RPMI7951 (cell line): ENCODE results near the gene NOL4L. TPM values are rescaled to one million over a fixed set of nuclear protein-coding genes. Genes with fewer than 3 reads are reported as not detected.

Source experiments
- DNase-seq: peaks from one replicate; pipeline ENCODE4 v3.0.0-alpha.2; 2012; ENCODE audit warnings: low read depth
- total RNA-seq: library from RNA; depleted of rRNA; stranded (reverse); fragments of >200 nt; shearing (Covaris generic); gene quantifications from 2 replicates; pipeline ENCODE4 v1.2.3, GENCODE V29; 2014

Gene NOL4L
- total RNA-seq, 1 experiment from 2014 or later: 8.7 TPM

DNA sequence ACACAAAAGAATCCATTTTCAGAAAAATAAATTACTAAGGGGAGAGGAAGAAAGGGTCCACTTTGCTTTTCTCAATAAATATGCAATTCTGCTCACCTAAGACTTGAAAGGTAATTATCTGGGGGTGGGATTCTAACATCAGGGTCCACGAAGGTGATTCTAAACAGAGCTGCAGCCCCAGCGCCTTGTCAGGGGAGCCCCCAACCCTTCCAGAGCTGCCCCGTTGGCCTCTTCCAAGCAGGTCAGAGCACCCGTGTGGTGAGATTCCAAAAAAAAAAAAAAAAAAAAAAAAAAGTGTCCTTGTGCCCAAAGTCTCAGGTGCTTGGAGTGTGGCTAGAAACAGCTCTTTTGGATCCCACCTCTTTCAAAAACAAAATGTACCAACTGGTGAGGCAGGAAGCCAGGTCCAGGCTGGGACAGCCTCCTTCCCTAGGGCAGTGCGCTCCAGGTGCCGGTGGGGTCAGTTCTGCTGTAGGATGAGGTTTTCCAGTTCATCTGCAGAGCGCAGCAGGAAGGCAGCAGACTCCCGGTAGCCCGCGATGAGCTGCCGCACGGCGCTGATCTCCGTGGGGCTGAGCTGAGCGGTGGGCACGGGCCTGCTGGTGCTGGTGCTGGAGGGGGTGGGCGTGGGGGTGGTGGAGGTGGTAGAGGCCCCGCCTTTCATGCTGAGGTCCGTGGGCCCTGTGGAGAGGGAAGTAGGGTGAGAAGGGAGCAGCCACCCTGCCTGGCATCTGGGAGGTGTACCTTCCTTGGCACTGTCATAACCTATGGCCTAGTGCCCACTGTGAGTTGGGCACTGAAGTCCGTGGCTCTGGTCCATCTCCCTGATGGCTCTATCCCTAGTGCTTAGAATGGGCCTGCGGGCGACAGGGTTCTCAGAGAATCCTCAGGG is 137.8 kb downstream of the NOL4L start:
- DNase-seq: no peak

DNA sequence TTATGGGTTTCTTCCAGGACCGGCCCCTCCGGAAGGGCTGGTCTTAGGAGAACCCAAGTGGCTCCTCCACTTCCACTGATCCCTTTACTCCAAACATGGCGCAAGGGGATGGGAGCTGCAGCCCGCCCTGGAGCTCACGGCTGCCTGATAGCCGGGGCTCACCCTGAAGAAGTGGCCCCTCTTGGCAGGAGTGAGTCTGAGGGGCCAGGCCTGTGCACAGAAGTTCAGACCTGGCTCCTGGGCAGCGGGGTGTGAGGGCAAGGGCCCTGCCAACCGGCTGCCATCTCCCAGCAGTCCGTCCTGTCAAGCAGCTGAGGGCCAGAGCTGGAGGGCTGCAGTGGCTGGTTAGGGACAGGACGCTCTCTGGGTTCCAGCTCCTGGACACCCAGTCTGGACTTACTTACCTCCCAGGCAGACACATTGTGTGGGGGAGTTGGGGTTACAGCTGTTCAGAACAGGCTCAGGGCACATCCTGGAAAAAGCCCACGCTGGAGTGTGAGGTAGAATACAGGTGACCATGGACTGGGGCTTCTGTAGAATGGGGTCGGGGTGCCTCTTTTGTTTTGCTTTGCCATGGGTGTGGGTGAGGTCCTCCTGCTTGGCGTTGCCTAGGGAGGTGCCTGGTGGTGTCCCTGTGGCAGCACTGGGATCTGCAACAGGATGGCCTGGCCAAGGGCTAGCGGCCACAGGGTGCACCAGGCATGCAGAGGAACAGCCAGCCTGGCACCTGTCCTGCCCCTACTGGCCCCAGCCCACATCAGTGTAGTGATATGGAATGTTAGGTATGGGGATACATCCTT is 138.6 kb downstream of the NOL4L start:
- no peak for DNase-seq

- no peak for DNase-seq
Measured at GRCh38 chr20:32445539-32446273, 139.4 kb downstream of the NOL4L start.

DNA sequence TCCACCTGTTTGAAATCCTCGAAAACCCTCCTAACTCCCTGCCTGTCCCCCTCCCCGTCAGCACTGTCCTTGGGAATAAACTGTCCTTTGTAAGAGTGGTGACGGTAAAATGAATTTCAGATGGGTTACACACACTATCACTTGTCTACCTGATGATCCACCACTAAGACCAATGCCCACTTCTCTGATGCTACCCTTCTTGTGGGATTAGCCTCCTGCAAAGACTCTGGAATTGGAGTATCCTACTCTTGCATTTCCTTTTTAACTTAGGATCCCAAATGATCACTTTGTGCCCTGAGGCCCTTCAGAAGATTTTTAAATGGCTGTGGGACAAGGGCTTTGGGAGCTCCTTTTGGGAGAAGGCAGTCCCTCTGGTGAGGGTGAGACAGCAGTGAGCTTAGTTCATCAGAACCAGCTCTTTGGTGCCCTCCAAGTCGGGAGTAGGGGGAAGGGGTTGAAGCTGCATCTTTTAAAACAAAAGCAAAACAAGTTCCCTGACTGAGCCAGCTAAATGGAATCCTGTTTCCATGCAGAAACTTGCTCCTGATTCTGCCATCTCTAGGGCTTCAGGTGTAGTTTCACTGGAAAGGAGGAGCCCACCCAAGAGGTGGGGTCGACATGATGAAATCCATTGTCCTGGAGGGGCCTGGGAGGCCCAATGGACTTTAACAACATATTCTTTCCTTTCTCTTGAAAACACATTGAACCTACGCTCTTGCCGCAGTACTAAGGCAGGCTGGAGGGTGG is 140.5 kb downstream of the NOL4L start:
- DNase-seq: no peak

DNA sequence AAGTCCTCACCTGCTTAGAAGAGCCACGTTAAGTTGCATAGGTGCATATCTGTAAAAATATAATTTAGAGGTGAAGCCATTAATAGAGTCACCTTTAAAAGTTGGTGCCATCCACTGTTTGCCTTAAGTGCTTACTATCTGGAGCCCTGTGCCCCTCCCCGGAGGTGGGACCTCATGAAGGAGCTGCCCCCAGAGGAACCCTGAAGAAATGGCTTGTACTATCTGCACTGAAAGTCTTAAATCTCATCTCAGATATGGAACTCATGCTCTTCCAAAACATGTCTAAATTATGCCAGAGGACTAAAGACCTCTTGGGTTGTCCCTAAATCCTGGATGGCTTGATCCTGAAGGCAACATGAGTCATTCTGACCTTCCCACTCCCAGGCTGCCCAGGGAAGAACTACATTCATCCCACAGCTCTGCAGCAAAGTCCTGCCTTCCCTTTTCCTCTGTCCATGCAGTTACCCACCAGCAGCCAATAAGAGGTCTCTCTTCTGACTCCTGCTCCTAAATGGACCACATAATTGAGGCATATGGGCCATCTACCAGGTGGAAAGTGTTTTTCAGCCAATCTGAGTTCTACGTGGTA is 141.7 kb downstream of the NOL4L start:
- DNase-seq: peak; percentile 28

- no peak for DNase-seq
Measured at GRCh38 chr20:32442630-32443373, 142.3 kb downstream of the NOL4L start.

DNA sequence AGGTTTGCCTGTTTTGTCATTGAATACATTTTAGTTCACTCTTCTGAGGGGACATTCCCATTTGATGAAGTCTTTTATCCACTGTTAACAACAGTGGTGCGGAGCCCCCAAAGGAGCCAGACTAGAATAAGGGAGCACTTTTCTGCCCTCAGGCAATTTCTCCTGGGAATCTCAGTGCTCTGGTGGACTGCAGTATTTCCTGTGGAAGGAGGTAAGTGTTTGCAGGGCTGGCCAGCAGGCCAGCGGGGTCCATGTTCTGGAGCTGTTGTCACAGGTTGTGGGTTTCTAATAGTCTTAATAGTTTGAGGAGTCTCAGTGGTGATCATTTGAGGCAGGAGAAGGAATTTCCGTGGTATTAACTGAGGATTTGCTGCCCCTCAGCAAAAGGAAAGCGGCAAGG is 143.5 kb downstream of the NOL4L start:
- no peak for DNase-seq

DNA sequence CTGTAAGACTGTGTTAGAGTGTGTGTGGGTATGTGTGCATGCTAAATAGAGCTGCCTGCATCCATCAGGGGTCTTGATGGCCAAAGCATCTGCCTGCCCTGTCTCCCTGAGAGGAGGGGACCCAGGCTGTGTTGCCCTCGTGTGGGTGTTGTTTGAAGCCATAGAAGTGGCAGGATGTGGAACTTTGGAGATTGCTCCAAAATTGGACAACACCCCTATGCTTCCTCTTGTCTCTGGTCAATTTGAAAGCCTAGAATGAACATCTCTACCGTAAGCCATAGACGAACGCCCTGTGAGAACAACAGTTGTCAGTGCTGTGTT is 144.4 kb downstream of the NOL4L start:
- no peak for DNase-seq

- no peak for DNase-seq
Measured at GRCh38 chr20:32440069-32440757, 144.9 kb downstream of the NOL4L start.

DNA sequence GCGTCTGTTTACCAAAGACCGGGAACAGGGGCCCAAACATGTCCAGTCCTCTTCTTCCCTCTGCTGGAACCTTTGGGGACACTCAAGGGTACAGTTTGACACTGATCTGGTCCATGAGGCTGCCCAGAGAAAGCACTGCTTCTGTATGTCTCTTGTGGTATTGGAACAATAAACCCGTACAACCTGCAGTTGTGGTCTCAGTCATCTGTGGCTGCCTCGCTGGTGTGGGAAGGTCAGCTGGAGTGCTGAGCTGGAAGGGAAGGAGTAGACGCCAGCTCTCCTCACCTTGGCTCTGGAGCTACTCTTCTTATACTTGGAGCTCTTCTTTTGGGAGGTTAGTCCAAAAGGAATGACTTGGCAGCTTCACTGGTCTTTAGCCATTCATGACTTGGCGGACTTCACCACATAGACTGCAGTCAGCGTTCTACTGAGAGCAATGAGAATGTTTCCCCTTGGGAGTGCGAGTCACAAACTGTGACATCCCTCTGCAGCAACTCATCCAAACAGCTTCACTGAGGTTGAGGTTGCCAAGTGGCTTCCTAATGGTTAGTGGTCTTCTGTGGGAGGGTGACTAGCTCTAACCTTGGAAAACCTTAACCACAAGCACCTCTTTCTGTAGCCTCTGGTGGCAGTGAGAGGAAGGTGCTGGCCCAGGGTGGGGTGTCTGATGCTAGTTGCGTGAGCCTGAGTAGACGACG is 145.9 kb downstream of the NOL4L start:
- DNase-seq: peak; percentile 80

GRCh38 chr20:32438331-32438858 is 146.7 kb downstream of the NOL4L start:
- DNase-seq: no peak

- DNase-seq: peak; percentile 31
Measured at GRCh38 chr20:32437391-32438074, 147.6 kb downstream of the NOL4L start.

- no peak for DNase-seq
Measured at GRCh38 chr20:32436968-32437367, 148.2 kb downstream of the NOL4L start.

- no peak for DNase-seq
Measured at GRCh38 chr20:32436142-32436861, 148.8 kb downstream of the NOL4L start.

GRCh38 chr20:32435449-32436107 is 149.6 kb downstream of the NOL4L start:
- no peak for DNase-seq

DNA sequence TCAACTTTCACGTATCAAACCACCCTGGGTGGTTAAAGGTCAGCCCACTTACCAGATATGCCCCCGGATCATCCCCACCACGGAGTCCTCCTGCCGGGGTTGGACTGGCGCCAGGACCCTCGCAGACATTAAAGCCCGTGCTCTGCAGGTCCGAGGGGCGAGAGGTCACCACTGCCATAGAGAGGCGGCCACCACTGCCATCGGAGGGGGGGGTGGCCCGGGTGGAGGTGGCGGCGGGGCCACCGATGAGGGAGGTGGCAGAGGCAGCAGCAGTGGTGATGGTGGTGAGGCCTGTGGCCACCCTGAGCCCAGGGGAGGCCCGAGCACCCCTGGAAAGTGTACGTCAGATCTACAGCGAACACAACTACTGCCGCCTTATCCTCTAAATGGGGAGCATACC is 150.7 kb downstream of the NOL4L start:
- no peak for DNase-seq
